HL-60/S4 treated with retinoic acid at 250 ng/mL for 4 days and 3 days (cell line): ENCODE measurements around the gene SPRYD3.

Source experiments
- in situ Hi-C: fragments of 300-500 bp; cut with MboI; formaldehyde crosslinking; loops from 2 replicates; pipeline ENCODE4 v1.7.0; 2022; ENCODE audit warnings: low sequenced_read_pairs

Gene SPRYD3

DNA sequence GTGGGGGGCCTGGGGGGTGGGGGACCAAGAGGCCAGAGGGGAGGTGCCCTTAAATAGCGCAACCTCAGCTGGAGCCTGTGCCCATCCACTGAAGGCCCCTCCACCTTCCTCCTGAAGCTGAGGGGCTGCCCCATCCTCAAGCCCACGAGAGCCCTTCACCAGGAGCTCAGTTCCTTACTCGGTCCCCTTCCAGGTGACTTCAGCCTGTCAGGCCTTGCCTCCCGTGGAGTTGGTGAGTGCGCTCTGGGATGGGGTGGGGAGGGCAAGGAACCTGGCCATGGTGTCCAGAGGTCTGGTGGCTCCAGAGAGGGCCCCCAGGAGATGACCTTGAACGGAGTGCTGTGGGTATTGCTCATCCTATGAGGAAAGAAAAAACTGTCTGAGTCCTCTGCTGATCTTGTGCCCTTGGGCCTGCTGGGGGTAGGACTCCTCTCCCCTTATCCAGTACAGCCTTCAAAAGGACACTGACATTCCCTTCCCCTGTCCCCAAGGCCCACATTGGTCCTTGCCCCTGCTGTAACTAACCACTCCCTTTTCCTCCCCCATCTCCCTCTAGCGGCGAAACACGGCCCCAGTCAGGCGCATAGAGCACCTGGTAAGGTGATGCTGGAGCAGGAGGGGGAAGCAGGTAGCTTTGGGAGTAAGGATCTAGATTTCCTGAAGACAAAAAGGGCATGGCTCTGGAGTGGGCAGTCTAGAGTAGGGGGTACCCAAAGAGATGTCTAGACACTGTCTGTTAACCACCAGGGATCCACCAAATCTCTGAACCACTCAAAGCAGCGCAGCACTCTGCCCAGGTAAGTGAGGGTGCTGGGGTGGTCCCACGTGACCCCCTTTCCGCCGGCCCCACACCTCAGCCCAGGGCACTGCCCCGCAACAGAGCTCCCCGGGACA, 25.7 kb downstream of the SPRYD3 start:
- in situ Hi-C loops, result loop anchor here (25.0 kb wide), 1 partner anchor 234 kb away; the partner anchor contains the start of genes MYG1 and PFDN5

GRCh38 chr12:53052419-53053217, 26.6 kb downstream of the SPRYD3 start:
- in situ Hi-C loops, result loop anchor here (25.0 kb wide), 1 partner anchor 235 kb away; the partner anchor contains the start of genes MYG1 and PFDN5

- in situ Hi-C loops, result loop anchor here (25.0 kb wide), 1 partner anchor 235 kb away; the partner anchor contains the start of genes MYG1 and PFDN5
Observed at GRCh38 chr12:53051881-53052412, 27.2 kb downstream of the SPRYD3 start.

DNA sequence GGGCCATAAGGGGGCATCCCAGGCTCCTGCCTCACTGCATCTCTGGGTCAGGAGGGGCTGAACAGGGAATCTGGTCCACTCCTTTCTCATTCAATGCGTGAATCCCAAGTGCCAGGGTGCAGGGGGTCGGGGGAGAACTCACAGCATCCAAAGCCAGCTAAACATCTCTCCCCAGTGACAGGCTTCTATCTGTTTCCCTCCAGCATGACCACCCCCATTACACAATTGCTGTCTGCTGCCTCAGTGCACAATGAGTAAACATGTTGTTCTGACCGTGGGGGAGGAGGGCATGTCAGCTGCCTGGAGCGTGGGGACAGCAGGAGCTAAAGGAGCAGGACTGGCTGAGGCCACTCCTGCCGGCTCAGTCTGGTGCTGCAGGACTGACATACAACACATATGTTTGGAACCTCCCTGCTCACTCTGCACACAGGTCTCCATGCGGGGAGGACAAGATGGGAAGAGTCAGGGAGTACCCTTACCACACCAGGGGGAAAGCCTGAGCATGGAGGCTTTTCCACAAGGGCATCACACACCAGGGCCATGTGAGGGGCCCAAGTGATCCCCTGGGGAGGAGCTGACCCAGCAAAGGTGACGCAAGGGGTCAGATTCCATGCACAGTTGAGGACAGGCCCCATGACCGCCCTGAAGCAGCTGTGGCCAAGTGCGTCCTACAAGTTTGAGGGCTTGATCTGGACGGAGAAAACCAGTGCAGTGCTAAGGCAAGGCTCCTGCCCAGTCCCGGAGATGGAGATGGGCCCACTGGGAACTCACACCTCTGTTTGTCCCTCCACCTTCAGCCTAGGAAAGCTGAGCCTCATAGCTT, 27.9 kb downstream of the SPRYD3 start:
- in situ Hi-C loops, result loop anchor here (25.0 kb wide), 1 partner anchor 236 kb away; the partner anchor contains the start of genes MYG1 and PFDN5

DNA sequence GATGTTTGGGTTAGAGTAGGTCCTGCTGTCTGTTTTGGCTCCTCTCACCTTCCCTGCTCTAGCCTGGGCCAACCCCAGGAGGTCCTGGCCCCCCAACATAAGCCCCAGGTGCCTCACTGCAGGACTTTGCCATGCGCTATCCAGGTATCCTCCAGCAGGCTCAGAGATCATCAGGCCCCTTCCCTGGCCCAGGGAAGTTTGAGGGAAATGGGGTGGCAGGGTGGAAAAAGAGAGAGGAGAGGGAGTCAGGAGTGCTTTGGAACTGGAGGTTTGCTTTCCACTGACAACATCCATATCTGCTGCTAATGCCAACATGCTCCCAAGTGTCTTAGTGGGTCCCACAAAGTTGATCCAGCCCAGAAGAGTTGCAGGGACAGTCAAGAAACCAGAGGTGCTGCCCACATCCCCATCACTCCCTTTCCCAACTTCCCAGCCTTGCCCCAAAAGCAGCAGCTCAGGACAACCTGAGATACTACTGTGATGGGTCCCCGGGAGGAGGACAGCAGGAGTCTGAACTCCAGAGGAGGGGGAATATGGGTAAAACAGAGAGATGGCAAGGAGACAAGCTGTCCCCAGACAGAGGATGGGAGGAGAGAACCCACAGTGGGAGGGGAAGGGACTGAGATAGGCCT, 28.6 kb downstream of the SPRYD3 start:
- in situ Hi-C loops, result loop anchor here (25.0 kb wide), 1 partner anchor 237 kb away; the partner anchor contains the start of genes MYG1 and PFDN5

DNA sequence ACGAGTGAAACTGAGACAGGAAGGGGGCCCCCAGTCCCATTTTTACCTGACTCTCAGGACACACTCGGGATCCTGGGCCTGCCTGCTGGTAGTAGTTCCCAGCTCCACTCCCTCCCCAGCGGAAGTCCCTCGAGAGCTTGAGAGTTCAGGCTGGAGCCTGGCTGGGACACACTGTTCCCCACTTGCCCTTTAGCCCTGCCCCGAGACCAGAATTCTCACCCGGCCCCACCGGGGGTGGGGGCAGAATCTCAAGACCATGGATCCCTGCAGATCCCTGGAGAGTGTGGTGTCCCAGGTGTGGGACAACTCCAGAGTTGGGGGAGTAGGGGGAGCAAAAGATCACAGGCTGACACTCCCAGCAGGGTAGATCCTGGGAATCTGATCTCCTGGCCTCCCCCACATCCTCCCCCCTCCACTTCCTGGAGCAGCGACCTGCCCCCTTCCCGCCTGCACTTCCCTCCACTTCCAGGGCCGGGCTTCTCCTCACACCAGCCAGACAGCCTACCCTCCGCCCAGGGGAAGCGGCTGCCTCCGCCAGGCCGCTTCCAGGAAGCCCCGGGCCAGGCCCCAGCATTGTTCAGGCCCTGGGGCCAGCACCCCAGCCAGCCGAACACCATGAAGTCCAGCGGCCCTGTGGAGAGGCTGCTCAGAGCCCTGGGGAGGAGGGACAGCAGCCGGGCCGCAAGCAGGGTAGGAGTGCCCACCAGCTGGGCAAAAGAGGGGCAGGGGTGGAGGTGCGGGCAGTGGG, 29.4 kb downstream of the SPRYD3 start, which contains the start of gene TNS2:
TSS of gene TNS2 (plus strand) at position 495 of the 748 bp plus-strand sequence. CDS start at position 616, 121 bp downstream.
- in situ Hi-C loops, result loop anchor here (25.0 kb wide), 1 partner anchor 238 kb away; the partner anchor contains the start of genes MYG1 and PFDN5

DNA sequence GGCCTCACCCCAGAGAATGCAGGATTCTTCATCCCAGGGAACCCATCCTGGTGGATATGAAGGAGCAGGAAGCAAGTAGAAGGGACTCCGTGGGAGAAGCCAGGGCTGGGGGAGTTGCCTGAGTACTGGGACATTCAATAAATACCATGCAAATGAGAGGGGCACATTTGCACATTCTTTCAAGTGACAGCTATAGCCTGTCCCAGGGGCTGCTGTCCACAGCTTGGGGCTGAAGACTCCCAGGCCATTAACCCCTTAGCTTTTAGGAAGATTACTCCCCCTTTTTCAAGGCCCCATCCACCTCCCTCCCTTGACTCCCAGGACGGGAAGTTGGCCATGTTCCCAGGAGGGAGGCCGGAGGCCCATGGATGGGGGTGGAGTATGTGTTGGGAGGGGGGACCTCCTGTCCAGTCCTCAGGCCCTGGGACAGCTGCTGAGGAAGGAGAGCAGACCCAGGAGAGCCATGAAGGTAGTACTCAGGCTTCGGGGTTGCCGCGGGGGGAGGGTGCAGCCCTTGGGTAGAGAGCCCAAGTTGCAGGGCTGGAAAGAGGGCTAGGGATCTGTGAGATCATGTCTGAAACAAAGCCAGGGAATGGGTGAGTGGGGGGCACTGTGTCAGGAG, 30.3 kb downstream of the SPRYD3 start:
- in situ Hi-C loops, result no loop called here

GRCh38 chr12:53048033-53048779, 31.0 kb downstream of the SPRYD3 start:
- in situ Hi-C loops, result no loop called here

DNA sequence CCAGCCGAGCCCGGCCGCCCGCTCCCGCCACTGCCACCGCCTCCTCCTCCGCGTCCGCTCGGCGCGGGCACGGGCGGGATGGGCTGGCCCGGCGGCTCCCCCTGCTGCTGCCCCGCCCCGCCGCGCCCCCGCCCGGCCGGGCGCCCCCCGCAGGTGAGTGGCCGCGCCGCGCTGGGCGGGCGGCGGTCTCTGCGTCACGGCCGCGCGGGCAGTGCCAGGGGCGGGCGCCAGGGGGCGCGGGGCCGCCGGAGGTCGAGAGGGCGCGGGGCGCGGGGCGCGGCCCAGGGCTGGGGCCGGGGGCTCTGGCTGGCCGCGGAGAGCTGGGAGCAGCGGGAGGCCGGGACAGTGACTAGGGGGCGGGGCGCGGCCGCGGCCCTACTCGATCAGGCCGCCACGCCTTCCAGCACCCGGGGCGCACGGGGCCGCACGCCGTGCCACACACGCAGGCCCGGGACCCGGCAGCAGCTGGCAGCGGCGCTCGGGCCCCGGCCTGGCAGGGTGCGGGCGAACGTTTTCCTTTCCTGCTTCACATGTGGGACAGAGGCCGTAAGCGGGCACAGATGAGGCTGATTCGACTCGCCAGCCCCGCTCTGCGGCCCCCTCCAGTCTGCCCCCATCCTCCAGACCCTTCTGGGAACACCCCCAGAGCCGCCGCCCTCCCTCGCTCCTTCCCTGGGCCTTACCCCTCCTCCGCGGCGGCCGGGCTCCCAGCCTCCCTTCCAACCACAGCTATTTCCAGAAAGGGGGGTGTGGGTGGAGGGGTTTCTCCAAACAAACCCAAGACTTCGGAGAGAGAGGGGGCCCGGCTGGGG, 31.8 kb downstream of the SPRYD3 start:
- in situ Hi-C loops, result no loop called here

GRCh38 chr12:53046655-53047220, 32.5 kb downstream of the SPRYD3 start:
- in situ Hi-C loops, result no loop called here

- in situ Hi-C loops, result no loop called here
Observed at GRCh38 chr12:53045696-53046045, 33.5 kb downstream of the SPRYD3 start.

DNA sequence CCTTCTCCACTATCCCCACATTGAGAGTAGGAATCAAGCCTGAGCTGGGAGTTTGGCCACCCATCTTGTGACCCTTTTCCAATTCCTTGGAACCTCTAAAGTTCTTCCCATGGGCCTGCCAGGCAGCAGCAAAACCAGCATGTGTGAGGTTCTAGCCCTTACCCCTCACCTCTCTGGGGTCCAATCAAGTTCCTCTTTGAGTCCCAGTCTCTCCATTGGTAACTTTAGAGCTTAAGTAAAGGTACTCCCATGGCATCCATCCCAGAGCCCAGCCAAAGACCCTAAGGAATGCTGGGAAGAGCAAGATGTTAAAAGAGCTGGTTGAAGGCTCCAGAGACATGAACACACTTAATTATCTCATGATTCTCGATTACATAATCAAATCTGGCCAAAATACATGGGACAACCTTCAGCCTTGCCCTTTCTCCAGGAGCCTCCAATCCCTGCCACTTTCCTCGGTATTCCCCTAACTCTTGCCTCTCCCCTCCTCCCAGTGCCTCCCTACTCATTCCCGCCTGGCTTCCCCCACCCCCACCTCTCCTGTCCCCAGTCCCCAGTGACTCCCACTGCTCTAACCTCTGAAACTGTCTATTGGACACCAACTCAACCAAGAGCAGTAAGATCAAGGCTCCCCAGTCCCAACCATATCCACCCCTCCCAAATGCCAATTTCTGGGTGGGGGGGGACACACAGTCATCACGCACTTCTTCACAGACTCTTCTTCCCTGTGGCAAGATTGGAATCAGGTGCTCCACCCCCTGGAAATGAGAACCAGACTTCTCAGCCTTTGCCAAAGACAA, 34.1 kb downstream of the SPRYD3 start:
- in situ Hi-C loops, result no loop called here

GRCh38 chr12:53044052-53044581, 35.1 kb downstream of the SPRYD3 start:
- in situ Hi-C loops, result no loop called here

DNA sequence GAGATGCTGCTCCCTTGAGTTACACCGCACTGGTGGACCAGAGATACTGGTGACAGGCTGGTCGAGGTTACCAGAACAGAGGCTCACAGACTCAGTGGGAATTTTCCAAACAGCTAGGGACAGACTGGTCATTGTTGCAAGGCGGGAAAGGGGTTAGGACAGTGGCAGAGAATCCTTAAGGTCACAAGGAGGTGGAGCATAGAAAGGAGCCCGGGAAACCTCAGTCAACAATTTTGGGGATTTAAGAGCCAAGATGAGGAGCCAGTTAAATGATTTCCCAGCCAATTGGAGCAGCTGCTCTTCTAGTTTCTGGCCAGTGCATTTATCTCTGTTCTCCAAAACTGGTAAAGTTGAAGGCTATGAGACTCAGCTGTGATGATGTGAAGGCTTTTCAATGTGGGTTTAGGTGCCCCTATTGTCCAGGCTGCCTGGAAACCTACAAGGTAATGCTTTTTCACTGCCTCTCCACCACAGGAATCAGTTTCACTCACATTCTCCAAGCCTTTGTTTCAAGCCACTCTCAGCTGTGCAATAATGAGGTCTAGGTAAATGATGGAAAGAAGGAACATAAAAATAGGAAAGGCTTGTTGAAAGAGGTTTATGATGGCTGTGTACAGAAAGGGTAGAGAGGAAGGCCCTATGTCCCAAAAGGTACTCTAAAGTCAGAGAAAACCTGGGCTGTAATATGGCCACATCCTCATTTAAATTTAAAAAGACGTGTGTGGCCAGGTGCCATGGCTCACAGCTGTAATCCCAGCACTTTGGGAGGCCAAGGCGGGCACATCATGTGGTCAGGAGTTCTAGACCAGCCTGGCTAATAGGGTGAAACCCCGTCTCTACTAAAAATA, 36.4 kb downstream of the SPRYD3 start:
- in situ Hi-C loops, result no loop called here

DNA sequence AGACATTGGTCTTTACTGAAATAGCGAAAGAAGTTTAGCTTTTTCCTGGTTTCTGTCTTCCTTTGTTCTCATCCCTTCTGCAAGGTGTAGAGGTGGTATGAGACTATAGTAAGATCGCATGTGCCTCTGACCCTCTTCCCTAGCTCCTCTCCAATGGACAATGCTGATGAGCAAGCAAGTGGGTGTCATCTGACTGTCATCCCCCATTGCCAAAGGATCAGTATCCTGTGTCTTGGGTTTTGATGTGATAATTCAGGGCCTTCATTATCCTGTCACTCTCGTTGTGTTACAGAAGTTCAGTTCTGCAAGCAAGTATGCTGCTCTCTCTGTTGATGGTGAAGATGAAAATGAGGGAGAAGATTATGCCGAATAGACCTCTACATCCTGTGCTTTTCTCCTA, 39.3 kb downstream of the SPRYD3 start:
- in situ Hi-C loops, result no loop called here
